T-cell (primary cell): Measurements from ENCODE around the gene ECEL1. TPM values are rescaled to one million over a fixed set of nuclear protein-coding genes. Genes with fewer than 3 reads are reported as not detected.

Experiments used
- ATAC-seq, 4 experiments: fragments of 200-7000 bp in 3 of 4; fragments of 150-1000 bp in 1 of 4; cut with Tn5 transposase; replicated peaks in 1 of 4; 1 replicate in 3 of 4; 2 replicates in 1 of 4; pipeline ENCODE4 v1.10.0; 2021; ENCODE audit warnings: moderate library complexity in 3 of 4, mild to moderate bottlenecking in 2 of 4, moderate number of reproducible peaks in 1 of 4
- CTCF ChIA-PET, 2 donors: fragments of 300-600 bp; sonication (Branson Sonifier 250); formaldehyde crosslinking; loops; one replicate each; lab custom pipeline; 2022; ENCODE audit warnings: antibody characterized with exemption in 2 of 2; lab: Charles Lee
- POLR2A ChIA-PET, 2 donors: fragments of 300-600 bp; sonication (Branson Sonifier 250); formaldehyde crosslinking; loops; one replicate each; lab custom pipeline; 2022; ENCODE audit warnings: antibody characterized with exemption in 2 of 2; lab: Charles Lee
- DNase-seq, 35 experiments: peaks; one replicate each; pipeline versions ENCODE4 v3.0.0 to v3.0.0-alpha.2; 2013 to 2023
- H3K27ac ChIP-seq: one replicate; pipeline ENCODE4 v1.5.1; 2013; ENCODE audit warnings: low read length
- H3K27me3 ChIP-seq, 2 experiments: replicated peaks in 1 of 2; 1 replicate in 1 of 2; 2 replicates in 1 of 2; pipeline versions ENCODE4 v1.6.1 to v1.7.0; 2013; ENCODE audit warnings: low read length in 1 of 2, mixed read lengths in 1 of 2; ENCODE audit not compliant: control insufficient read depth in 2 of 2, insufficient read depth in 2 of 2; ENCODE audit errors: extremely low read depth in 1 of 2
- H3K36me3 ChIP-seq, 2 donors: 1 replicate in 1 of 2; 2 replicates in 1 of 2; pipeline versions ENCODE4 v1.6.1 to v1.7.0; 2013; ENCODE audit warnings: low read length in 1 of 2; ENCODE audit not compliant: control insufficient read depth in 2 of 2, insufficient read depth in 1 of 2; ENCODE audit errors: extremely low read depth in 1 of 2
- H3K4me1 ChIP-seq, 2 experiments: 1 replicate in 1 of 2; 2 replicates in 1 of 2; pipeline versions ENCODE4 v1.6.1 to v1.7.0; 2013; ENCODE audit warnings: low read length in 2 of 2, mixed read lengths in 1 of 2; ENCODE audit not compliant: insufficient read depth in 2 of 2, control insufficient read depth in 1 of 2; ENCODE audit errors: extremely low read depth in 1 of 2
- H3K4me3 ChIP-seq, 2 donors: 1 replicate in 1 of 2; 2 replicates in 1 of 2; pipeline versions ENCODE4 v1.5.1 to v1.7.0; 2013; ENCODE audit warnings: mild to moderate bottlenecking in 2 of 2, low read length in 1 of 2, moderate library complexity in 1 of 2; ENCODE audit not compliant: control insufficient read depth in 1 of 2; ENCODE audit errors: extremely low read depth in 1 of 2
- H3K9me3 ChIP-seq: 2 replicates; pipeline ENCODE4 v1.7.0; 2013
- H3K27ac Mint-ChIP-seq, 2 donors: one replicate each; pipeline ENCODE4 v1.8.0; 2020 to 2021; ENCODE audit warnings: mild to moderate bottlenecking in 2 of 2, mixed read lengths in 2 of 2
- H3K27me3 Mint-ChIP-seq, 2 donors: one replicate each; pipeline ENCODE4 v1.8.0; 2021 to 2022; ENCODE audit warnings: mixed read lengths in 2 of 2
- H3K36me3 Mint-ChIP-seq: one replicate; pipeline ENCODE4 v1.8.0; 2021; ENCODE audit warnings: mixed read lengths
- H3K4me1 Mint-ChIP-seq, 3 donors: one replicate each; pipeline ENCODE4 v1.8.0; 2020 to 2022; ENCODE audit warnings: mixed read lengths in 3 of 3, mild to moderate bottlenecking in 1 of 3
- H3K4me3 Mint-ChIP-seq, 3 donors: one replicate each; pipeline ENCODE4 v1.8.0; 2020 to 2022; ENCODE audit warnings: mild to moderate bottlenecking in 3 of 3, mixed read lengths in 3 of 3, moderate library complexity in 3 of 3
- H3K9me3 Mint-ChIP-seq, 3 donors: one replicate each; pipeline ENCODE4 v1.8.0; 2020 to 2022; ENCODE audit warnings: mixed read lengths in 3 of 3
- WGBS: methylation state at CpG from one replicate; pipeline ENCODE4 v1.1.5; 2013; ENCODE audit warnings: missing lambda C conversion rate; ENCODE audit not compliant: insufficient coverage; 5-methylcytosine and 5-hydroxymethylcytosine counted together
- total RNA-seq, 35 experiments: library from RNA in 6 of 35; stranded (reverse) in 6 of 35; fragments of 120-200 nt in 1 of 35; gene quantifications; one replicate each; pipeline versions ENCODE4 v1.2.1 to v1.2.4 and lab custom pipeline; 2013 to 2026

ECEL1 gene
- total RNA-seq, 5 donors from 2014 or later (not counting 1 experiment from before 2014, with no cell fraction given), result 0.15 to 0.19 TPM; not detected in 3

GRCh38 chr2:232490221-232491138, 2.8 kb upstream of the ECEL1 start:
- H3K27me3 Mint-ChIP-seq, result peaks cover 22 to 36% of the 10 kb centered on the region in 2 donors
- POLR2A ChIA-PET, result no interaction called here
- no peak overlapping the region for H3K4me3 Mint-ChIP-seq
- H3K9me3 Mint-ChIP-seq, result no peaks in the 10 kb centered on the region
- no peak for ATAC-seq
- no peaks in the 10 kb centered on the region for H3K9me3 ChIP-seq
- CTCF ChIA-PET, result no interaction called here
- H3K4me3 ChIP-seq, result no peak overlapping the region
- 64% methylated on average over 17 of the region's 30 CpGs for WGBS
- H3K27ac ChIP-seq, result no peak overlapping the region
- H3K36me3 ChIP-seq, result no peaks in the 10 kb centered on the region
- no peak for DNase-seq
- H3K4me1 ChIP-seq, result peaks cover 0 to 10% of the 10 kb centered on the region in 2 experiments
- H3K27me3 ChIP-seq, result peaks cover 0 to 60% of the 10 kb centered on the region in 2 experiments
- no peak overlapping the region for H3K27ac Mint-ChIP-seq
- H3K36me3 Mint-ChIP-seq, result no peaks in the 10 kb centered on the region
- peaks cover 0 to 11% (median 6%) of the 10 kb centered on the region in 3 donors for H3K4me1 Mint-ChIP-seq

GRCh38 chr2:232489516-232490220, 2.0 kb upstream of the ECEL1 start:
- no peak for ATAC-seq
- Mint-ChIP-seq H3K9me3 (no peaks in the 10 kb centered on the region), H3K27me3 (peaks cover 30 to 45% of the 10 kb centered on the region in 2 donors), H3K36me3 (no peaks in the 10 kb centered on the region), H3K4me1 (peaks cover 0 to 16% (median 12%) of the 10 kb centered on the region in 3 donors), H3K4me3 (peak overlapping the region in 1 of 3 donors; percentile 75), H3K27ac (no peak overlapping the region)
- peaks cover 0 to 10% of the 10 kb centered on the region in 2 experiments for H3K4me1 ChIP-seq
- DNase-seq, result no peak
- 55% methylated on average over 3 of the region's 9 CpGs for WGBS
- H3K27ac ChIP-seq, result no peak overlapping the region
- H3K4me3 ChIP-seq, result no peak overlapping the region
- H3K9me3 ChIP-seq, result no peaks in the 10 kb centered on the region
- ChIA-PET POLR2A (no interaction called here), CTCF (no interaction called here)
- peaks cover 0 to 68% of the 10 kb centered on the region in 2 experiments for H3K27me3 ChIP-seq
- H3K36me3 ChIP-seq, result no peaks in the 10 kb centered on the region

GRCh38 chr2:232488721-232489300, 1.2 kb upstream of the ECEL1 start:
- peak overlapping the region; percentile 21 to 75 (median 48) for H3K4me3 Mint-ChIP-seq
- Histone ChIP-seq H3K27ac (no peak overlapping the region), H3K9me3 (no peaks in the 10 kb centered on the region), H3K27me3 (peaks cover 0 to 76% of the 10 kb centered on the region in 2 experiments), H3K4me1 (peaks cover 0 to 10% of the 10 kb centered on the region in 2 experiments), H3K36me3 (no peaks in the 10 kb centered on the region), H3K4me3 (no peak overlapping the region)
- H3K4me1 Mint-ChIP-seq, result peaks cover 0 to 16% (median 12%) of the 10 kb centered on the region in 3 donors
- CTCF ChIA-PET, result interaction anchor here in 1 of 2 donors (1.0 kb wide), 1 partner anchor 31 kb away, joined by 6 read pairs; the partner anchor contains the start of gene PRSS56
- ATAC-seq, result no peak
- DNase-seq, result no peak
- no peaks in the 10 kb centered on the region for H3K36me3 Mint-ChIP-seq
- no peak overlapping the region for H3K27ac Mint-ChIP-seq
- H3K27me3 Mint-ChIP-seq, result peaks cover 31 to 53% of the 10 kb centered on the region in 2 donors
- no peaks in the 10 kb centered on the region for H3K9me3 Mint-ChIP-seq
- POLR2A ChIA-PET, result no interaction called here
- WGBS, result 82% methylated on average over 3 of the region's 5 CpGs

- Mint-ChIP-seq H3K4me1 (peaks cover 0 to 16% (median 12%) of the 10 kb centered on the region in 3 donors), H3K36me3 (no peaks in the 10 kb centered on the region), H3K27me3 (peaks cover 31 to 58% of the 10 kb centered on the region in 2 donors), H3K27ac (no peak overlapping the region), H3K9me3 (no peaks in the 10 kb centered on the region), H3K4me3 (peak overlapping the region; percentile 21 to 75 (median 48))
- Histone ChIP-seq H3K36me3 (no peaks in the 10 kb centered on the region), H3K27me3 (peaks cover 0 to 77% of the 10 kb centered on the region in 2 experiments), H3K27ac (no peak overlapping the region), H3K4me3 (peak overlapping the region in 1 of 2 donors; percentile 27), H3K9me3 (no peaks in the 10 kb centered on the region), H3K4me1 (peaks cover 0 to 10% of the 10 kb centered on the region in 2 experiments)
- ChIA-PET CTCF (interaction anchor here in 1 of 2 donors (1.0 kb wide), 1 partner anchor 32 kb away, joined by 6 read pairs; the partner anchor contains the start of gene PRSS56), POLR2A (no interaction called here)
- ATAC-seq (no peak), DNase-seq (no peak)
- WGBS, result 48% methylated on average over 13 of the region's 16 CpGs
These were observed 570 bp upstream of the ECEL1 start for GRCh38 chr2:232488097-232488711.

GRCh38 chr2:232486558-232487384, 863 bp downstream of the ECEL1 start:
- ChIA-PET CTCF (no interaction called here), POLR2A (no interaction called here)
- Mint-ChIP-seq H3K36me3 (no peaks in the 10 kb centered on the region), H3K4me3 (peak overlapping the region in 2 of 3 donors; percentile 17 to 49), H3K27ac (no peak overlapping the region), H3K9me3 (no peaks in the 10 kb centered on the region), H3K27me3 (peaks cover 29 to 58% of the 10 kb centered on the region in 2 donors), H3K4me1 (peaks cover 0 to 16% (median 12%) of the 10 kb centered on the region in 3 donors)
- Histone ChIP-seq H3K4me1 (peaks cover 0 to 10% of the 10 kb centered on the region in 2 experiments), H3K9me3 (no peaks in the 10 kb centered on the region), H3K36me3 (no peaks in the 10 kb centered on the region), H3K4me3 (peak overlapping the region in 1 of 2 donors; percentile 11), H3K27ac (no peak overlapping the region), H3K27me3 (peaks cover 0 to 69% of the 10 kb centered on the region in 2 experiments)
- DNase-seq, result no peak
- 7% methylated on average over 63 of the region's 74 CpGs for WGBS
- no peak for ATAC-seq
